ENCODE measurements around the gene PRTN3.

Gene PRTN3

DNA sequence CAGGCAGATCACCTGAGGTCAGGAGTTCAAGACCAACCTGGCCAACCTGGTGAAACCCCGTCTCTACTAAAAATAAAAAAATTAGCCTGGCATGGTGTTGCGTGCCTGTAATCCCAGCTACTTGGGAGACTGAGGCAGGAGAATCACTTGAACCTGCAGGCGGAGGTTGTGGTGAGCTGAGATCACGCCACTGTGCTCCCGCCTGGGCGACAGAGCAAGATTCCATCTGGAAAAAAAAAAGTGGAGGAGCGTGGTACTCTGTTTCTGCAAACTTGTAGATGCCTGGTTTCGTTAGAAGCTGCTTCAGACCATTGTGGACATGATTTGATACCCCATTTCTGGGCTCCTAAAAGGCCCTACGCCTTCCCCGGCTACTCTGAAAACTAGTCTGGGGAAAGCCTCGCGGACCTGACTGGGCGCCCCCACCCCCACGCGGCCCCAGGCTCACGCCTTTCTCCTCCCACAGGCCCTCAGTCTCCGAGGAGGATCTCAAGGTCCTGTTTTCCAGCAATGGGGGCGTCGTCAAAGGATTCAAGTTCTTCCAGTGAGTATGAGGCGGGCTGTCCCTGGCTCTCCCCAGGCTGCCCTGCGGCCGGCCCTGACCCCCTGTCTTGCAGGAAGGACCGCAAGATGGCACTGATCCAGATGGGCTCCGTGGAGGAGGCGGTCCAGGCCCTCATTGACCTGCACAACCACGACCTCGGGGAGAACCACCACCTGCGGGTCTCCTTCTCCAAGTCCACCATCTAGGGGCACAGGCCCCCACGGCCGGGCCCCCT lies 30.5 kb upstream of the PRTN3 start:
- TF ChIP-seq YY1 (IDR thresholded peaks at IDR 0.05; ENCODE audit: insufficient read depth, insufficient read length) (no peak), SUZ12 (IDR thresholded peaks at IDR 0.05; ENCODE audit: extremely low read depth, insufficient read depth, insufficient read length) (no peak), ZNF274 (IDR thresholded peaks at IDR 0.05; ENCODE audit: low read depth, low read length) (no peak)
- H3K36me3 ChIP-seq (ENCODE audit: insufficient read depth, insufficient read length, low read length) = peaks cover 95% of the 10 kb centered on the region

GRCh38 chr19:810883-811489 lies 29.8 kb upstream of the PRTN3 start:
- H3K27me3 ChIP-seq (ENCODE audit: insufficient read depth, insufficient read length) = no peaks in the 10 kb centered on the region
- H3K36me3 ChIP-seq (ENCODE audit: insufficient read depth, insufficient read length, low read length) = peaks cover 93% of the 10 kb centered on the region
- DNase-seq (ENCODE audit: low read depth, low spot score) = no peak
- TF ChIP-seq ZNF274 (IDR thresholded peaks at IDR 0.05; ENCODE audit: low read depth, low read length) (no peak), SUZ12 (IDR thresholded peaks at IDR 0.05; ENCODE audit: extremely low read depth, insufficient read depth, insufficient read length) (no peak), YY1 (IDR thresholded peaks at IDR 0.05; ENCODE audit: insufficient read depth, insufficient read length) (no peak)
- H3K4me3 ChIP-seq (ENCODE audit: insufficient read length, low read depth) = no peak overlapping the region
- H3K9me3 ChIP-seq (ENCODE audit: insufficient read depth, low read length) = no peaks in the 10 kb centered on the region
- H3K4me1 ChIP-seq (ENCODE audit: insufficient read depth, insufficient read length) = peaks cover 11% of the 10 kb centered on the region
- peak overlapping the region; percentile 32 for H3K9ac ChIP-seq (ENCODE audit: insufficient read length, low read depth)

More for the DNA sequence above, 30.5 kb upstream of the PRTN3 start:
- no peak for DNase-seq (ENCODE audit: low read depth, low spot score)
- no peaks in the 10 kb centered on the region for H3K27me3 ChIP-seq (ENCODE audit: insufficient read depth, insufficient read length)
- no peak overlapping the region for H3K9ac ChIP-seq (ENCODE audit: insufficient read length, low read depth)
- H3K4me1 ChIP-seq (ENCODE audit: insufficient read depth, insufficient read length) = peaks cover 15% of the 10 kb centered on the region
- no peaks in the 10 kb centered on the region for H3K9me3 ChIP-seq (ENCODE audit: insufficient read depth, low read length)
- H3K4me3 ChIP-seq (ENCODE audit: insufficient read length, low read depth) = no peak overlapping the region

DNA sequence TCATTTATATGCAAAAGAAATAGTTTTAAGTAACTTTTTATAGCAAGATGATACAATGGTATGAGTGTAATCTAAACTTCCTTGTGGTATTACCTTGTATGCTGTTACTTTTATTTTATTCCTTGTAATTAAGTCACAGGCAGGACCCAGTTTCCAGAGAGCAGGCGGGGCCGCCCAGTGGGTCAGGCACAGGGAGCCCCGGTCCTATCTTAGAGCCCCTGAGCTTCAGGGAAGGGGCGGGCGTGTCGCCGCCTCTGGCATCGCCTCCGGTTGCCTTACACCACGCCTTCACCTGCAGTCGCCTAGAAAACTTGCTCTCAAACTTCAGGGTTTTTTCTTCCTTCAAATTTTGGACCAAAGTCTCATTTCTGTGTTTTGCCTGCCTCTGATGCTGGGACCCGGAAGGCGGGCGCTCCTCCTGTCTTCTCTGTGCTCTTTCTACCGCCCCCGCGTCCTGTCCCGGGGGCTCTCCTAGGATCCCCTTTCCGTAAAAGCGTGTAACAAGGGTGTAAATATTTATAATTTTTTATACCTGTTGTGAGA lies 29.2 kb upstream of the PRTN3 start:
- no peaks in the 10 kb centered on the region for H3K27me3 ChIP-seq (ENCODE audit: insufficient read depth, insufficient read length)
- peaks cover 9% of the 10 kb centered on the region for H3K4me1 ChIP-seq (ENCODE audit: insufficient read depth, insufficient read length)
- no peak overlapping the region for H3K9ac ChIP-seq (ENCODE audit: insufficient read length, low read depth)
- no peak for DNase-seq (ENCODE audit: low read depth, low spot score)
- H3K36me3 ChIP-seq (ENCODE audit: insufficient read depth, insufficient read length, low read length) = peaks cover 93% of the 10 kb centered on the region
- H3K9me3 ChIP-seq (ENCODE audit: insufficient read depth, low read length) = no peaks in the 10 kb centered on the region
- H3K4me3 ChIP-seq (ENCODE audit: insufficient read length, low read depth) = no peak overlapping the region
- TF ChIP-seq YY1 (IDR thresholded peaks at IDR 0.05; ENCODE audit: insufficient read depth, insufficient read length) = no peak
- no peak for TF ChIP-seq SUZ12 (IDR thresholded peaks at IDR 0.05; ENCODE audit: extremely low read depth, insufficient read depth, insufficient read length)
- TF ChIP-seq ZNF274 (IDR thresholded peaks at IDR 0.05; ENCODE audit: low read depth, low read length) = no peak

DNA sequence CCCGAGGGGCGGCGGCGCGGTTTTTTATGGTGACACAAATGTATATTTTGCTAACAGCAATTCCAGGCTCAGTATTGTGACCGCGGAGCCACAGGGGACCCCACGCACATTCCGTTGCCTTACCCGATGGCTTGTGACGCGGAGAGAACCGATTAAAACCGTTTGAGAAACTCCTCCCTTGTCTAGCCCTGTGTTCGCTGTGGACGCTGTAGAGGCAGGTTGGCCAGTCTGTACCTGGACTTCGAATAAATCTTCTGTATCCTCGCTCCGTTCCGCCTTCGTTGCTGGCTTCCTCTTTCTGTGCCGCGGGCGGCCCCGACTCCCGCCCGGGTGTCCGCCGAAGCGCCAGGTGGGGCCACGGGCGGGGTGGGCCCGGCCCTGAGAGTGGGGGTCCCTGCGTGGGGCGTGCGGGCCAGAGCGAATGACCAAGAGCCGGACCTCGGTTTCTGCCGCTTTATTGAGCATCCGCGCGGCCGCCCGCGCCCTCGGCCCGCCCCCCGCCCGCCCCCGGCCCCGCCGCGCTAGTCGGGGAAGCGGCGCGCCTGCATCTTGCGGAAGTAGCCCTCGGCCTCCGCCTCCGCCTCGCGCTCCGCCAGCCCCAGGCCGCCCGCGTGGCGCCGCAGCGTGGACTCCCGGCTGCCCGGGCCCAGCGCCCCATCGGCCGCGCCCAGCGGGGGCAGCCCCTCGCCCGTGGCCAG lies 28.6 kb upstream of the PRTN3 start:
- peaks cover 9% of the 10 kb centered on the region for H3K4me1 ChIP-seq (ENCODE audit: insufficient read depth, insufficient read length)
- H3K9ac ChIP-seq (ENCODE audit: insufficient read length, low read depth) = no peak overlapping the region
- H3K27me3 ChIP-seq (ENCODE audit: insufficient read depth, insufficient read length) = no peaks in the 10 kb centered on the region
- no peak overlapping the region for H3K4me3 ChIP-seq (ENCODE audit: insufficient read length, low read depth)
- TF ChIP-seq SUZ12 (IDR thresholded peaks at IDR 0.05; ENCODE audit: extremely low read depth, insufficient read depth, insufficient read length) (no peak), YY1 (IDR thresholded peaks at IDR 0.05; ENCODE audit: insufficient read depth, insufficient read length) (no peak)
- peaks cover 89% of the 10 kb centered on the region for H3K36me3 ChIP-seq (ENCODE audit: insufficient read depth, insufficient read length, low read length)
- no peak for DNase-seq (ENCODE audit: low read depth, low spot score)
- H3K9me3 ChIP-seq (ENCODE audit: insufficient read depth, low read length) = no peaks in the 10 kb centered on the region

DNA sequence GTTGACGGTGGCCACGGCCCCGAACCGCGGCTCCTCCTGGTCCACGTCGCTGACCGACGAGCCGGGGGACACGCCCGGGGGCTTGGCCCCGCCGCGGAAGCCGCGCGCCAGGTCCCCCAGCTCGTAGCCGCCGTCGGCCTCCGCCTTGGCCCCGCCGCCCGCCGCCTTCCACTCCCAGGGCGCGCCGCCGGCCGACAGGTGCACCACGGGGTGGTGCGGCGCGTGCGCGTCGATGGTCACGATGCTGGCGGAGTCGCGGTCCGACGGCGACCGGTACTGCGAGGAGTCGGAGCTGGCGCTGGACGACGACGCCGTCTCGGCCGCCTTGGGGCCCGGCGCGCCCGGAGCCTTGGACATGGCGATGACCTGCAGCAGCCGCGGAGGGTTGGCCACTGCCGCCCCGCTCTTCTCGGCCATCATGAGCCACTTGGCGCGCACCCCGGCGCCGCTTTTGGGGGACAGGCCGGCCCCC lies 28.0 kb upstream of the PRTN3 start:
- H3K4me3 ChIP-seq (ENCODE audit: insufficient read length, low read depth) = no peak overlapping the region
- H3K27me3 ChIP-seq (ENCODE audit: insufficient read depth, insufficient read length) = no peaks in the 10 kb centered on the region
- H3K9ac ChIP-seq (ENCODE audit: insufficient read length, low read depth) = no peak overlapping the region
- no peak for DNase-seq (ENCODE audit: low read depth, low spot score)
- TF ChIP-seq SUZ12 (IDR thresholded peaks at IDR 0.05; ENCODE audit: extremely low read depth, insufficient read depth, insufficient read length) = no peak
- TF ChIP-seq YY1 (IDR thresholded peaks at IDR 0.05; ENCODE audit: insufficient read depth, insufficient read length) = no peak
- no peak for TF ChIP-seq ZNF274 (IDR thresholded peaks at IDR 0.05; ENCODE audit: low read depth, low read length)
- no peaks in the 10 kb centered on the region for H3K9me3 ChIP-seq (ENCODE audit: insufficient read depth, low read length)
- H3K4me1 ChIP-seq (ENCODE audit: insufficient read depth, insufficient read length) = peaks cover 9% of the 10 kb centered on the region
- peaks cover 89% of the 10 kb centered on the region for H3K36me3 ChIP-seq (ENCODE audit: insufficient read depth, insufficient read length, low read length)

DNA sequence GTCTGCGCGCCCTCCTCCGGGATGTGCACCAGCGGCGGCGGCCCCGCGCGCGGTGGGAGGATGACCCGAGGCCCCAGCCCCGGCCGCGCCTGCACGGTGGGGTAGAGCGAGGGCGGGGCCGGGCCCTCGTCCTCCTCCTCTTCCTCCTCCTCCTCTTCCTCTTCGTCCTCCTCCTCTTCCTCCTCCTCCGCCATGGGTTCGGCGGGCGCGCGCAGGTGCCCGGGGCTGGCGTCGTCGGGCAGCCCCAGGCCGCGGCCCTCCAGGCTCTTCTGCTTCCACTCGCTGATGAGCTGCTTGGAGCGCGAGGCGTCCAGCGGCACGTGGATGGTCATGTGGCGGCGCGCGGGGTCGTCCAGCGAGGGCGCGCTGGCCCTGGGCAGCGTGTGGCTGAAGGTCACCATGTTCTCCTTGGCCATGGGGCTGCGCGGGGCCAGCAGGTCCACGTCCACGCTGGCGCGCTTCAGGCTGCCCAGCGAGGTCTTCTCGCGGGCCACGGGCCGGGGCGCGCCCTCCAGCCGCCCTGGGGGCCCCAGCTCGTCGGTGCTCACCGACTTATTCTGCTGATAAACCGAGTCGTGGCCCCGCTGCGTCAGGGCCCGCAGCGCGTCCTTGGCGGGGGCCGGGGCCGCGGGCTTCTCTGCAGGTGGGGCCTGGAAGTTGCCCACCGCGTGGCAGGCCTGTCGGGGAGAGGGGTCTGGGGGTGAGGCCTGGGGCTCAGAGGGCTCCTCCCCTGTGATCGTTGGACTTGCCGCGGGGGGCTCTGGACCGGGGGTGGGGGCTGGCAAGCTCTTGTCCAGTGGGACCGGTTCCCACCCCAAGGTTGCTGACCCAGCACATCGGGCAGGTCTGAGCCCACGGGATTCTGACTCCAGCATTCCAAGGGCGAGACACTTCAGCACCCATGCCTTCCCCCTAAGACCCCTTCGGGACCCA lies 27.3 kb upstream of the PRTN3 start:
- no peak for DNase-seq (ENCODE audit: low read depth, low spot score)
- Histone ChIP-seq H3K36me3 (ENCODE audit: insufficient read depth, insufficient read length, low read length) (peaks cover 82% of the 10 kb centered on the region), H3K4me1 (ENCODE audit: insufficient read depth, insufficient read length) (peaks cover 8% of the 10 kb centered on the region), H3K27me3 (ENCODE audit: insufficient read depth, insufficient read length) (no peaks in the 10 kb centered on the region), H3K9ac (ENCODE audit: insufficient read length, low read depth) (no peak overlapping the region), H3K4me3 (ENCODE audit: insufficient read length, low read depth) (no peak overlapping the region), H3K9me3 (ENCODE audit: insufficient read depth, low read length) (no peaks in the 10 kb centered on the region)
- no peak for TF ChIP-seq YY1 (IDR thresholded peaks at IDR 0.05; ENCODE audit: insufficient read depth, insufficient read length)
- no peak for TF ChIP-seq SUZ12 (IDR thresholded peaks at IDR 0.05; ENCODE audit: extremely low read depth, insufficient read depth, insufficient read length)
- TF ChIP-seq ZNF274 (IDR thresholded peaks at IDR 0.05; ENCODE audit: low read depth, low read length) = no peak
